ENCODE measurements around the gene PLXNA2.
A peak's percentile ranks its signal among the peaks of the same experiment; 100 is the strongest.

PLXNA2 gene

DNA sequence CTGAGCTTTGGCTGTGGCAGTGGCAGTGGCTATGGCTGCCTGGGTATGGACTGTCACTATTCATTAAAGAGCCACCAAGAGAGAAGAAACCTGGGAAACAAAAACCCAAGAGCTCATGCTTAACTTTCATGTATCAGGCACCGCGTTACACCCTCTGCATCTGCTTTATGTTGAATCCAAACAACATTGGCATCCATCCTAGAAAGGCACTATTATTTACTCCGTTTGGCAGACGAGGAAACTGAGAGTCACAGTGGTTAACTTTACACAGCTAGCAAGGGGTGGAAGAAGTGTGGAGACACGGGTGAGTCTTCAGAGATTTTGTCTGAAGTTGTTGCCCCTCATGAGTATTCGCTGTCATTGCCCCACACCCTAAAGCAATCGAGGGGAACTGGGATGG lies 63.8 kb downstream of the PLXNA2 start:
- no peak for DNase-seq (ENCODE audit: low spot score)
- TF ChIP-seq, protein P1, sequence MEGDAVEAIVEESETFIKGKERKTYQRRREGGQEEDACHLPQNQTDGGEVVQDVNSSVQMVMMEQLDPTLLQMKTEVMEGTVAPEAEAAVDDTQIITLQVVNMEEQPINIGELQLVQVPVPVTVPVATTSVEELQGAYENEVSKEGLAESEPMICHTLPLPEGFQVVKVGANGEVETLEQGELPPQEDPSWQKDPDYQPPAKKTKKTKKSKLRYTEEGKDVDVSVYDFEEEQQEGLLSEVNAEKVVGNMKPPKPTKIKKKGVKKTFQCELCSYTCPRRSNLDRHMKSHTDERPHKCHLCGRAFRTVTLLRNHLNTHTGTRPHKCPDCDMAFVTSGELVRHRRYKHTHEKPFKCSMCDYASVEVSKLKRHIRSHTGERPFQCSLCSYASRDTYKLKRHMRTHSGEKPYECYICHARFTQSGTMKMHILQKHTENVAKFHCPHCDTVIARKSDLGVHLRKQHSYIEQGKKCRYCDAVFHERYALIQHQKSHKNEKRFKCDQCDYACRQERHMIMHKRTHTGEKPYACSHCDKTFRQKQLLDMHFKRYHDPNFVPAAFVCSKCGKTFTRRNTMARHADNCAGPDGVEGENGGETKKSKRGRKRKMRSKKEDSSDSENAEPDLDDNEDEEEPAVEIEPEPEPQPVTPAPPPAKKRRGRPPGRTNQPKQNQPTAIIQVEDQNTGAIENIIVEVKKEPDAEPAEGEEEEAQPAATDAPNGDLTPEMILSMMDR (conservative IDR thresholded peaks at IDR 0.05; ENCODE audit: low read depth), result no peak
- H3K27ac ChIP-seq, result peak overlapping the region; percentile 54; the same call in 1 of the 2 replicates
- POLR2A ChIA-PET (ENCODE audit: low non-redundant PET), result no interaction called here
- CTCF ChIA-PET, result interaction anchor here (0.6 to 1.6 kb wide), 2 partner anchors 37 to 48 kb away, joined by 3 to 5 read pairs; no protein-coding TSS in a partner anchor

DNA sequence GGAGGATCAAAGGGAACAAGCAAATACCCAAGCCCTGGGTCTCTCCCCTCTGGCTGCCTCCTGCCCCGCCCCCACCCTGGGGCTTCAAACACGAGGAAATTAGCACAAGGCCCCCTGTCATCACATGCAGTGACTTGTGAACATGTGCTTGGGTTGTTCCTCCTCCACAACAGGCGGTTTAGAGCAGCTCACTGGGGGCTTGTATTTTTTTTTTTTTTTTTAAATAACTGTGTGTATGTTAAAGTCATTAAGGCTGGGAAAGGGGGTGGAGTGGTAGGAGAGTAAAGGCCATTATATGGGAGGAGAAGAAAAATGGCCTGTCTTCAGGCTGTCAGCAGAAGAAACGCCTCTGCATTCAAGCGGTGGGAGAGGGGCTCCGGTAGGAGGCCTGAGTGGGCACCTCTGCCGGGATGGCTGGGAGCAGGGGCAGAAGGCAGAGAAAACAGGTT lies 64.2 kb downstream of the PLXNA2 start:
- POLR2A ChIA-PET (ENCODE audit: low non-redundant PET), result no interaction called here
- CTCF ChIA-PET, result interaction anchor here (1.6 kb wide), 1 partner anchor 48 kb away, joined by 5 read pairs; no protein-coding TSS in a partner anchor
- DNase-seq (ENCODE audit: low spot score), result no peak

DNA sequence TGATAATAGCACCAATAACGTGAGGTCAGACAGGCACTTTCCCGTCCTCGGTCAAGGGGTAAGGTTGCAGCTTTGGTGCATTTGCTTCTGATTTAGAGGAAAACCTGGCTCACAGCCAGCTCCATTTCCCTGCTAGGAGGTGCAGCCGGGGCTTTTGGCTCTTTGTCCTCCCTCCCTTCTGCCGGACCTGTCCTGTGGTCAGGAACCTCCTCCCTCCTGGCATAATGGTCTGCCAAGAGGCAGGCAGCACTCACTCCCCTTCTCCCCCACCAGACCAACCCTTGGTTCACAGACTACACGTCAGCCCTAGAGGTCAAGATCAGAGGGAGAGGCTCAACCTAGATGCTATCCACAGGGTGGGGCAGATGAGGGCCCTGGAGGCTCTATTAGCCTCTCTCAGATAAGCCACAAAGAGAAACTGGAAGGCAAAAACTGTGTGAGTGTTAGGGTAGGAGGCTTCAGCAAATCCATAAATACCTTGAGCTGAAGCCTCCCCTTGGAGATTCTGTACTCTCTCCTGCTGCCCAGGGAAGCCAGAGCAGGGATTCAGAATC lies 64.8 kb downstream of the PLXNA2 start:
- peak overlapping the region; percentile 54 for H3K27ac ChIP-seq
- TF ChIP-seq, protein P1 (conservative IDR thresholded peaks at IDR 0.05; ENCODE audit: low read depth), result no peak
- ChIA-PET POLR2A (ENCODE audit: low non-redundant PET) (no interaction called here), CTCF (interaction anchor here (0.6 kb wide), 2 partner anchors 21 to 59 kb away, joined by 4 read pairs; no protein-coding TSS in a partner anchor)
- no peak for DNase-seq (ENCODE audit: low spot score)

More for the DNA sequence above, 64.2 kb downstream of the PLXNA2 start:
- peak overlapping the region; percentile 54 for H3K27ac ChIP-seq
- TF ChIP-seq, protein P1 (conservative IDR thresholded peaks at IDR 0.05; ENCODE audit: low read depth), result no peak

DNA sequence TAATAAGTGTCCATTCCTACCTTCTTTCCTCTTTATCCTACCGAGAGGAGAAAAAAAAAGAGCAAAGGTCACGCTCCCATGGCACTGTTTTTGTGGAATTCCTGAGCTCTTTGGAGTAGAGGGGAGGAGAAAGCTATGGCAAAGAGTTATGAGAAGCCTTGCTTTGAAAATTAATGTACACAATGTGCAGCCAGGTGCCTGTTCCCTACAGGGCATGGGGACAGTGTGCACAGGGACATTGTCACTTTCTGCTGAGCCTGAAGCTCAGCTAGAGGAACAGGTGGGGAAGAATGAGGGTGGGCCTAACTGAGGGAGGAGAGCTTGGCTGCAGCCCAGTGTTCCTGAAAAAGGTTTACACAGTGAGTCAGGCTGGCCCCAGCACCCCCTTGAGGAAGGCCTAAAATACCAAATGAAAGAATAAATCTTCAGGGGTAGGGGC lies 66.1 kb downstream of the PLXNA2 start:
- ChIA-PET POLR2A (ENCODE audit: low non-redundant PET) (no interaction called here), CTCF (interaction anchor here (0.5 to 0.6 kb wide), 2 partner anchors 11 to 156 kb away, joined by 3 read pairs; no protein-coding TSS in a partner anchor)
- DNase-seq (ENCODE audit: low spot score), result no peak
- TF ChIP-seq, protein P1 (conservative IDR thresholded peaks at IDR 0.05; ENCODE audit: low read depth), result no peak
- H3K27ac ChIP-seq, result peak overlapping the region; percentile 43; the same call in 1 of the 2 replicates

DNA sequence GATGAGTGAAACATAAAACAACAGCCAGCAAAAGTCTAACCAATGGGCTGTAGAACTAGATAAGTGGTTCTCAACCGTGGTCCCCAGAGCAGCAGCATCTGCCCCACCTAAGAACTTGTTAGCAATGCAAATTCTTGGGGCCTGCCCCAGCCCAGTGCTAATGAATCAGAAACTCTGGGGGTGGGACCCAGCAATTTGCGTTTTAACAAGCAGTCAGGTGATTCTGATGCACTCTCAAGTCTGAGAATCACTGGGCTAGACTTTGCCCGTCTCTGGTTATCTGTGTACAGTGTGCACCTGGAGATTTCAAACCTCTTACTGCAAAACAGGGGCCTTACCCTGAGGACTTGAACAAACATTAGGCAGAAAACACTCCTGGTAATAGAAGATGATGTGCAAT lies 66.5 kb downstream of the PLXNA2 start:
- ChIA-PET CTCF (interaction anchor here (0.5 kb wide), 1 partner anchor 156 kb away, joined by 3 read pairs; no protein-coding TSS in a partner anchor), POLR2A (ENCODE audit: low non-redundant PET) (no interaction called here)
- no peak for DNase-seq (ENCODE audit: low spot score)
- H3K27ac ChIP-seq, result no peak overlapping the region
- TF ChIP-seq, protein P1 (conservative IDR thresholded peaks at IDR 0.05; ENCODE audit: low read depth), result no peak

DNA sequence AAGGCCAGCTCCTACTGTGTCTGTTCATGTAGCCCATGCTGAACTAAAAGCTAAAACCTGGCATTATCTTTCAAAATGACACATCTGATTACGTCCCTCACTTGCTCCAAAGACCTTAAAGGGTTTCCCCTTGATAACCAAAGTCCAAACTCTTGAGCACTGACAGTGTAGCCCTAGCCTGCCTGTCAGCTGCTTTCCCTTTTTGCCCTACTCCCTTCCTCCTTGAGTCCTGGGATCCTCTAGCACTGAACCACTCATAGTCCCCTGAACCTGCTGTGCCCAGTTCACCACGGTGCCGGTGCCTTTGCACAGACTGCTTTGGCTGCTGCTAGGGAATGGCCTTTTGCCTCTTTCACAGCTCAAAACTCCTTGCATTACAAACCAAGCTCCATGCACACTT lies 67.5 kb downstream of the PLXNA2 start:
- CTCF ChIA-PET, result no interaction called here
- POLR2A ChIA-PET (ENCODE audit: low non-redundant PET), result no interaction called here

More for the DNA sequence above, 67.5 kb downstream of the PLXNA2 start:
- TF ChIP-seq, protein P1 (conservative IDR thresholded peaks at IDR 0.05; ENCODE audit: low read depth), result no peak
- H3K27ac ChIP-seq, result no peak overlapping the region
- DNase-seq (ENCODE audit: low spot score), result no peak

Measured in RWPE1 (cell line).